ENCODE data around the gene CST3. TPM values are rescaled to one million over a fixed set of nuclear protein-coding genes. Genes with fewer than 3 reads are reported as not detected.

CST3 gene
- polyA plus RNA-seq, 1 donor from 2014 or later = 54.6 TPM

DNA sequence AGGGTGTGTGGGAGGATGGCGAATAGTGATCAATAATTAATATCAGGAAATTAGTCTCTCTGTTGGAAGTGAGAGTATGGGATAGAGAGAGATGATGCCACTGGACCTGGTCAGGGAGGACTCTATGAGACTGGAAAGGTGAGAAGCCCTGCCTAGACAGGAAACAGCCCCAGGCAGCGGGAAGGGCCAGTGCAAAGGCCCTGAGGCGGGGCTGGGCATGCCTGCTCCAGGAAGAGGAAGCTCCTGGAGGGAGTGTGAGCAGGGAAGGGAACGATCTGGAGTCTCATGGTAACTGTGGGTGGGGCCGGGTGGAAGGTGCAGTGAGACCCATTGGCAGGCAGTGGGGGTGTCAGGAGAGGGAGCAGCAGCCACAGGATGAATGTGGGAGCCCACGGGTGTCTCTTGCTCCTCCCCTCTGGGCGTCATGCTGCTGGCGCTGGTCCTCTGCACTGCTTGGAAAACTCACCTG lies 1.8 kb upstream of the CST3 start:
- Histone ChIP-seq H3F3A (ENCODE audit: insufficient read depth, low read length, poor library complexity, severe bottlenecking) (no peaks in the 10 kb centered on the region), H3K9me3 (ENCODE audit: low read length) (no peaks in the 10 kb centered on the region), H3K4me3 (ENCODE audit: low read length) (no peak overlapping the region), H3K4me2 (ENCODE audit: low read length) (no peak overlapping the region), H3K27ac (ENCODE audit: low read length) (no peak overlapping the region), H4K20me1 (ENCODE audit: insufficient read depth) (no peaks in the 10 kb centered on the region), H3K36me3 (ENCODE audit: insufficient read depth, low read length) (no peaks in the 10 kb centered on the region), H3K27me3 (ENCODE audit: insufficient read depth, low read depth, low read length) (peaks cover 4% of the 10 kb centered on the region), H3K79me2 (replicated peaks; ENCODE audit: insufficient read depth, low read length) (no peaks in the 10 kb centered on the region), H3K9me2 (ENCODE audit: insufficient read depth, low read length) (no peaks in the 10 kb centered on the region), H3K9ac (ENCODE audit: low read length) (no peak overlapping the region), H2AFZ (ENCODE audit: low read depth, low read length) (no peak overlapping the region)
- TF ChIP-seq, protein P1, sequence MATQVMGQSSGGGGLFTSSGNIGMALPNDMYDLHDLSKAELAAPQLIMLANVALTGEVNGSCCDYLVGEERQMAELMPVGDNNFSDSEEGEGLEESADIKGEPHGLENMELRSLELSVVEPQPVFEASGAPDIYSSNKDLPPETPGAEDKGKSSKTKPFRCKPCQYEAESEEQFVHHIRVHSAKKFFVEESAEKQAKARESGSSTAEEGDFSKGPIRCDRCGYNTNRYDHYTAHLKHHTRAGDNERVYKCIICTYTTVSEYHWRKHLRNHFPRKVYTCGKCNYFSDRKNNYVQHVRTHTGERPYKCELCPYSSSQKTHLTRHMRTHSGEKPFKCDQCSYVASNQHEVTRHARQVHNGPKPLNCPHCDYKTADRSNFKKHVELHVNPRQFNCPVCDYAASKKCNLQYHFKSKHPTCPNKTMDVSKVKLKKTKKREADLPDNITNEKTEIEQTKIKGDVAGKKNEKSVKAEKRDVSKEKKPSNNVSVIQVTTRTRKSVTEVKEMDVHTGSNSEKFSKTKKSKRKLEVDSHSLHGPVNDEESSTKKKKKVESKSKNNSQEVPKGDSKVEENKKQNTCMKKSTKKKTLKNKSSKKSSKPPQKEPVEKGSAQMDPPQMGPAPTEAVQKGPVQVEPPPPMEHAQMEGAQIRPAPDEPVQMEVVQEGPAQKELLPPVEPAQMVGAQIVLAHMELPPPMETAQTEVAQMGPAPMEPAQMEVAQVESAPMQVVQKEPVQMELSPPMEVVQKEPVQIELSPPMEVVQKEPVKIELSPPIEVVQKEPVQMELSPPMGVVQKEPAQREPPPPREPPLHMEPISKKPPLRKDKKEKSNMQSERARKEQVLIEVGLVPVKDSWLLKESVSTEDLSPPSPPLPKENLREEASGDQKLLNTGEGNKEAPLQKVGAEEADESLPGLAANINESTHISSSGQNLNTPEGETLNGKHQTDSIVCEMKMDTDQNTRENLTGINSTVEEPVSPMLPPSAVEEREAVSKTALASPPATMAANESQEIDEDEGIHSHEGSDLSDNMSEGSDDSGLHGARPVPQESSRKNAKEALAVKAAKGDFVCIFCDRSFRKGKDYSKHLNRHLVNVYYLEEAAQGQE (IDR thresholded peaks at IDR 0.05; ENCODE audit: borderline replicate concordance) = no peak
- TF ChIP-seq, protein P2, sequence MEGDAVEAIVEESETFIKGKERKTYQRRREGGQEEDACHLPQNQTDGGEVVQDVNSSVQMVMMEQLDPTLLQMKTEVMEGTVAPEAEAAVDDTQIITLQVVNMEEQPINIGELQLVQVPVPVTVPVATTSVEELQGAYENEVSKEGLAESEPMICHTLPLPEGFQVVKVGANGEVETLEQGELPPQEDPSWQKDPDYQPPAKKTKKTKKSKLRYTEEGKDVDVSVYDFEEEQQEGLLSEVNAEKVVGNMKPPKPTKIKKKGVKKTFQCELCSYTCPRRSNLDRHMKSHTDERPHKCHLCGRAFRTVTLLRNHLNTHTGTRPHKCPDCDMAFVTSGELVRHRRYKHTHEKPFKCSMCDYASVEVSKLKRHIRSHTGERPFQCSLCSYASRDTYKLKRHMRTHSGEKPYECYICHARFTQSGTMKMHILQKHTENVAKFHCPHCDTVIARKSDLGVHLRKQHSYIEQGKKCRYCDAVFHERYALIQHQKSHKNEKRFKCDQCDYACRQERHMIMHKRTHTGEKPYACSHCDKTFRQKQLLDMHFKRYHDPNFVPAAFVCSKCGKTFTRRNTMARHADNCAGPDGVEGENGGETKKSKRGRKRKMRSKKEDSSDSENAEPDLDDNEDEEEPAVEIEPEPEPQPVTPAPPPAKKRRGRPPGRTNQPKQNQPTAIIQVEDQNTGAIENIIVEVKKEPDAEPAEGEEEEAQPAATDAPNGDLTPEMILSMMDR (IDR thresholded peaks at IDR 0.05; ENCODE audit: poor library complexity, severe bottlenecking) = no peak
- TF ChIP-seq SMC3 (conservative IDR thresholded peaks at IDR 0.05; ENCODE audit: poor library complexity) (no peak), MXI1 (conservative IDR thresholded peaks at IDR 0.05; ENCODE audit: poor library complexity, severe bottlenecking) (no peak), RAD21 (conservative IDR thresholded peaks at IDR 0.05) (no peak)

DNA sequence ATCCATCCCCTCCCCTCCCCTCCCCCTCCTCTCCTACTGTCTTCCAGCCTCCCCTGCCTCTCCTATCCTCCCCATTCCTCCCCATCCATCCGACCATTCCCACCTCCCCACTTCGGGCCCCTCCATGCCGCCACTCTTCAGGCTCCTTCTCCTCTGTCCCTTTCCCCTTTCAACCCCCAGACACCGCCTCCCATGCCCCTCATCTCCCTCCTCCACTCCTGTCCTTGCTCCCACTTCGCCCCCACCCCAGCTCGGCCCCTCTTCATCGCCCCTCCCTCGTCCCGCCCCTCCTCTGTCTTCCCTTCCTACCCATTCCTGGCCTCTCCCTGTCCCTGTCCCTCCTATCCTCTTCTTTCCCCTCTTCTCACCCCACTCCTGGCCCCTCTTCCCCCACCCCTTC lies 554 bp upstream of the CST3 start:
- Histone ChIP-seq H3F3A (ENCODE audit: insufficient read depth, low read length, poor library complexity, severe bottlenecking) (no peaks in the 10 kb centered on the region), H3K27me3 (ENCODE audit: insufficient read depth, low read depth, low read length) (peaks cover 4% of the 10 kb centered on the region), H3K9me2 (ENCODE audit: insufficient read depth, low read length) (no peaks in the 10 kb centered on the region), H3K9me3 (ENCODE audit: low read length) (no peaks in the 10 kb centered on the region), H3K36me3 (ENCODE audit: insufficient read depth, low read length) (no peaks in the 10 kb centered on the region), H3K4me2 (ENCODE audit: low read length) (no peak overlapping the region), H3K27ac (ENCODE audit: low read length) (no peak overlapping the region), H3K79me2 (replicated peaks; ENCODE audit: insufficient read depth, low read length) (no peaks in the 10 kb centered on the region), H4K20me1 (ENCODE audit: insufficient read depth) (no peaks in the 10 kb centered on the region), H3K4me3 (ENCODE audit: low read length) (no peak overlapping the region), H2AFZ (ENCODE audit: low read depth, low read length) (no peak overlapping the region), H3K9ac (ENCODE audit: low read length) (no peak overlapping the region)
- no peak for TF ChIP-seq MXI1 (conservative IDR thresholded peaks at IDR 0.05; ENCODE audit: poor library complexity, severe bottlenecking)
- no peak for TF ChIP-seq SMC3 (conservative IDR thresholded peaks at IDR 0.05; ENCODE audit: poor library complexity)
- TF ChIP-seq EP300 (conservative IDR thresholded peaks at IDR 0.05; ENCODE audit: poor library complexity, severe bottlenecking) = no peak
- TF ChIP-seq POLR2AphosphoS5 (IDR thresholded peaks at IDR 0.05) = no peak
- TF ChIP-seq TAF1 (IDR thresholded peaks at IDR 0.05; ENCODE audit: low read depth) = no peak
- no peak for TF ChIP-seq EZH2 (IDR thresholded peaks at IDR 0.05; ENCODE audit: borderline replicate concordance, insufficient read depth, low read length, poor library complexity, severe bottlenecking)
- TF ChIP-seq RAD21 (conservative IDR thresholded peaks at IDR 0.05) = no peak
- TF ChIP-seq, protein P2 (IDR thresholded peaks at IDR 0.05; ENCODE audit: poor library complexity, severe bottlenecking) = no peak
- TF ChIP-seq, protein P1 (IDR thresholded peaks at IDR 0.05; ENCODE audit: borderline replicate concordance) = no peak
